ENCODE measurements around the gene STAU1.
"Not testable (repeated sequence)": the region's sequence is repeated elsewhere in the genome, so short reads cannot be mapped to it uniquely, and the experiment has no call there.

The STAU1 gene

GRCh38 chr20:49165611-49166010 lies 22.5 kb downstream of the STAU1 start:
- DNase-seq (ENCODE audit: low spot score), result no peak

GRCh38 chr20:49163696-49164095 lies 24.4 kb downstream of the STAU1 start:
- no peak for DNase-seq (ENCODE audit: low spot score)

- no peak for DNase-seq (ENCODE audit: low spot score)
Measured at GRCh38 chr20:49161428-49162152, 26.5 kb downstream of the STAU1 start.

- no peak for DNase-seq (ENCODE audit: low spot score)
Measured at GRCh38 chr20:49160057-49160929, 27.8 kb downstream of the STAU1 start.

GRCh38 chr20:49157146-49157545 lies 31.0 kb downstream of the STAU1 start:
- no peak for DNase-seq (ENCODE audit: low spot score)

GRCh38 chr20:49156481-49156880 lies 31.7 kb downstream of the STAU1 start:
- no peak for DNase-seq (ENCODE audit: low spot score)

GRCh38 chr20:49151436-49151835 lies 36.7 kb downstream of the STAU1 start:
- no peak for DNase-seq (ENCODE audit: low spot score)

- DNase-seq (ENCODE audit: low spot score), result no peak
Measured at GRCh38 chr20:49149281-49150045, 38.7 kb downstream of the STAU1 start.

GRCh38 chr20:49148601-49149000 lies 39.5 kb downstream of the STAU1 start:
- no peak for DNase-seq (ENCODE audit: low spot score)

GRCh38 chr20:49147296-49147695 lies 40.8 kb downstream of the STAU1 start:
- DNase-seq (ENCODE audit: low spot score), result no peak

- no peak for DNase-seq (ENCODE audit: low spot score)
Measured at GRCh38 chr20:49146442-49147225, 41.5 kb downstream of the STAU1 start.

GRCh38 chr20:49140834-49141233 lies 47.3 kb downstream of the STAU1 start:
- no peak for DNase-seq (ENCODE audit: low spot score)

GRCh38 chr20:49140411-49140810 lies 47.7 kb downstream of the STAU1 start:
- no peak for DNase-seq (ENCODE audit: low spot score)

GRCh38 chr20:49138431-49138830 lies 49.7 kb downstream of the STAU1 start:
- no peak for DNase-seq (ENCODE audit: low spot score)

GRCh38 chr20:49136817-49137571 lies 51.1 kb downstream of the STAU1 start:
- DNase-seq (ENCODE audit: low spot score), result no peak

- not testable (repeated sequence) for DNase-seq (ENCODE audit: low spot score)
Measured at GRCh38 chr20:49134797-49135196, 53.3 kb downstream of the STAU1 start.

- DNase-seq (ENCODE audit: low spot score), result no peak
Measured at GRCh38 chr20:49133571-49133970, 54.6 kb downstream of the STAU1 start.

GRCh38 chr20:49132995-49133478 lies 55.1 kb downstream of the STAU1 start:
- DNase-seq (ENCODE audit: low spot score), result peak; percentile 76

GRCh38 chr20:49123982-49124381 lies 64.2 kb downstream of the STAU1 start:
- DNase-seq (ENCODE audit: low spot score), result no peak

- no peak for DNase-seq (ENCODE audit: low spot score)
Measured at GRCh38 chr20:49122920-49123319, 65.2 kb downstream of the STAU1 start.

- no peak for DNase-seq (ENCODE audit: low spot score)
Measured at GRCh38 chr20:49119988-49120387, 68.1 kb downstream of the STAU1 start.
